Measurements from ENCODE around the gene STUB1. TPM values are rescaled to one million over a fixed set of nuclear protein-coding genes. Genes with fewer than 3 reads are reported as not detected.

Gene STUB1
- total RNA-seq, 1 experiment from 2014 or later: 102 TPM

- Mint-ChIP-seq H3K36me3 (ENCODE audit: insufficient read depth in 1 of 3, low read depth in 3 of 3) (peaks cover 0 to 5% (median 1%) of the 10 kb centered on the region in 3 experiments; a peak in 3 of 7 replicates), H3K27me3 (ENCODE audit: low read depth) (no peaks in the 10 kb centered on the region), H3K4me3 (no peak overlapping the region), H3K27ac (no peak overlapping the region), H3K4me1 (peaks cover 0 to 5% of the 10 kb centered on the region in 2 experiments; a peak in 2 of 4 replicates), H3K9me3 (no peaks in the 10 kb centered on the region)
- Histone ChIP-seq H3T11ph (ENCODE audit: low read length) (no peak overlapping the region), H4K20me1 (ENCODE audit: control insufficient read depth, insufficient read depth, insufficient read length) (no peaks in the 10 kb centered on the region), H3K23ac (ENCODE audit: insufficient read length, low read depth, low read length) (no peak overlapping the region), H2BK20ac (ENCODE audit: low read depth, low read length, poor library complexity, severe bottlenecking) (no peak overlapping the region), H3K9ac (ENCODE audit: extremely low read depth, insufficient read length, low read length) (no peak overlapping the region), H3K23me2 (ENCODE audit: insufficient read length, low read depth, low read length, poor library complexity, severe bottlenecking) (no peaks in the 10 kb centered on the region), H3K14ac (ENCODE audit: insufficient read depth, low read length) (no peak overlapping the region), H3K4ac (ENCODE audit: low read depth, low read length) (no peak overlapping the region), H3K27ac (ENCODE audit: insufficient read length, low read depth, low read length) (no peak overlapping the region), H3K4me2 (ENCODE audit: insufficient read depth, insufficient read length, low read length) (no peak overlapping the region), H2BK120ac (ENCODE audit: low read depth, low read length, poor library complexity, severe bottlenecking) (no peak overlapping the region), H4K5ac (ENCODE audit: insufficient read length, low read depth, low read length) (no peak overlapping the region), H2BK5ac (ENCODE audit: insufficient read length, low read length) (no peak overlapping the region), H3K27me3 (ENCODE audit: insufficient read depth, low read length) (no peaks in the 10 kb centered on the region), H3K79me1 (ENCODE audit: insufficient read depth, low read depth, low read length, poor library complexity, severe bottlenecking) (no peaks in the 10 kb centered on the region), H4K8ac (replicated peaks; ENCODE audit: insufficient read length, low read depth, low read length) (no peak overlapping the region), H2AFZ (ENCODE audit: low read length) (no peak overlapping the region), H3K9me3 (ENCODE audit: control insufficient read depth, low read depth, low read length) (no peaks in the 10 kb centered on the region), H3K18ac (ENCODE audit: insufficient read length, low read depth, low read length) (no peak overlapping the region), H2BK12ac (ENCODE audit: insufficient read length, low read depth, low read length) (no peak overlapping the region), H4K91ac (ENCODE audit: insufficient read length, low read depth, low read length) (no peak overlapping the region), H3K56ac (ENCODE audit: insufficient read length, low read depth, low read length) (no peak overlapping the region), H3K4me1 (ENCODE audit: insufficient read depth, low read length) (no peaks in the 10 kb centered on the region; the same call in 1 of the 2 replicates), H3K79me2 (ENCODE audit: insufficient read depth, low read length) (no peaks in the 10 kb centered on the region), H2BK15ac (ENCODE audit: low read depth, low read length) (no peak overlapping the region), H2AK5ac (ENCODE audit: insufficient read length, low read length) (no peak overlapping the region)
- no peak for DNase-seq
- TF ChIP-seq CTCF (conservative IDR thresholded peaks at IDR 0.05): no peak
- WGBS (ENCODE audit: extremely low coverage, insufficient read length, low lambda C conversion rate): no CpG with 5 or more reads among the region's 22 CpGs
Measured at GRCh38 chr16:657487-657886, 22.7 kb upstream of the STUB1 start.

All from H9 (cell line).